ENCODE data around the gene SMC4. TPM values are rescaled to one million over a fixed set of nuclear protein-coding genes. Genes with fewer than 3 reads are reported as not detected.

Gene SMC4
- total RNA-seq, 2 experiments from 2014 or later: 282 to 309 TPM

- POLR2A ChIA-PET: interaction anchor here (0.9 kb wide), 1 partner anchor 18 kb away, joined by 3 read pairs; no protein-coding TSS in a partner anchor
- H3K27me3 Mint-ChIP-seq: no peaks in the 10 kb centered on the region
- no peak overlapping the region for H3K4me3 Mint-ChIP-seq
- no peaks in the 10 kb centered on the region for H3K9me3 Mint-ChIP-seq
- peak overlapping the region; percentile 41 for H3K27ac Mint-ChIP-seq
- CTCF ChIA-PET: interaction anchor here (0.6 to 1.1 kb wide), 4 partner anchors 14 to 52 kb away, joined by 3 to 5 read pairs (median 3); partner anchors contain the start of gene TRIM59
- peaks cover 73% of the 10 kb centered on the region for H3K36me3 Mint-ChIP-seq (ENCODE audit: low read depth)
- DNase-seq: no peak
- H3K4me1 Mint-ChIP-seq: peaks cover 35% of the 10 kb centered on the region
Measured at GRCh38 chr3:160435095-160435494, 35.6 kb downstream of the SMC4 start.

- no peak for DNase-seq
- Mint-ChIP-seq H3K9me3 (no peaks in the 10 kb centered on the region), H3K27me3 (no peaks in the 10 kb centered on the region), H3K4me1 (peaks cover 39% of the 10 kb centered on the region), H3K4me3 (no peak overlapping the region), H3K36me3 (ENCODE audit: low read depth) (peaks cover 77% of the 10 kb centered on the region), H3K27ac (peak overlapping the region; percentile 36)
- CTCF ChIA-PET: interaction anchor here (0.8 to 1.4 kb wide), 3 partner anchors 16 to 42 kb away, joined by 3 to 8 read pairs (median 3); no protein-coding TSS in a partner anchor
- POLR2A ChIA-PET: interaction anchor here (1.0 kb wide), 1 partner anchor 11 kb away, joined by 3 read pairs; no protein-coding TSS in a partner anchor
Measured at GRCh38 chr3:160435747-160436146, 36.3 kb downstream of the SMC4 start.

- Mint-ChIP-seq H3K9me3 (no peaks in the 10 kb centered on the region), H3K27me3 (no peaks in the 10 kb centered on the region), H3K36me3 (ENCODE audit: low read depth) (peaks cover 76% of the 10 kb centered on the region), H3K4me3 (no peak overlapping the region), H3K27ac (peak overlapping the region; percentile 72), H3K4me1 (peaks cover 45% of the 10 kb centered on the region)
- ChIA-PET CTCF (interaction anchor here (1.4 kb wide), 1 partner anchor 25 kb away, joined by 8 read pairs; no protein-coding TSS in a partner anchor), POLR2A (interaction anchor here (0.6 kb wide), 1 partner anchor 18 kb away, joined by 4 read pairs; no protein-coding TSS in a partner anchor)
- no peak for DNase-seq
Measured at GRCh38 chr3:160437083-160437455, 37.6 kb downstream of the SMC4 start.

- CTCF ChIA-PET: interaction anchor here (1.7 kb wide), 1 partner anchor 9 kb away, joined by 10 read pairs; the partner anchor contains the start of gene TRIM59
- POLR2A ChIA-PET: no interaction called here
- peaks cover 65% of the 10 kb centered on the region for H3K4me1 Mint-ChIP-seq
Measured at GRCh38 chr3:160440687-160441086, 41.2 kb downstream of the SMC4 start.

GRCh38 chr3:160444411-160444810 lies 45.0 kb downstream of the SMC4 start:
- no peak for DNase-seq
- Mint-ChIP-seq H3K4me3 (no peak overlapping the region), H3K9me3 (no peaks in the 10 kb centered on the region), H3K27me3 (no peaks in the 10 kb centered on the region), H3K27ac (no peak overlapping the region), H3K4me1 (peaks cover 57% of the 10 kb centered on the region), H3K36me3 (ENCODE audit: low read depth) (peaks cover 62% of the 10 kb centered on the region)
- ChIA-PET POLR2A (no interaction called here), CTCF (interaction anchor here (0.9 to 1.3 kb wide), 3 partner anchors 16 to 33 kb away, joined by 3 to 5 read pairs (median 4); no protein-coding TSS in a partner anchor)

More at GRCh38 chr3:160440687-160441086, 41.2 kb downstream of the SMC4 start:
- Mint-ChIP-seq H3K4me3 (no peak overlapping the region), H3K36me3 (ENCODE audit: low read depth) (peaks cover 76% of the 10 kb centered on the region), H3K27me3 (no peaks in the 10 kb centered on the region), H3K27ac (no peak overlapping the region), H3K9me3 (no peaks in the 10 kb centered on the region)
- DNase-seq: no peak

GRCh38 chr3:160445854-160446253 lies 46.4 kb downstream of the SMC4 start:
- H3K4me1 Mint-ChIP-seq: peaks cover 59% of the 10 kb centered on the region

GRCh38 chr3:160446522-160447056 lies 47.1 kb downstream of the SMC4 start:
- ChIA-PET CTCF (interaction anchor here (1.1 kb wide), 1 partner anchor 18 kb away, joined by 5 read pairs; no protein-coding TSS in a partner anchor), POLR2A (no interaction called here)
- Mint-ChIP-seq H3K4me1 (peaks cover 61% of the 10 kb centered on the region), H3K27ac (no peak overlapping the region), H3K36me3 (ENCODE audit: low read depth) (peaks cover 53% of the 10 kb centered on the region), H3K4me3 (peak overlapping the region; percentile 58), H3K9me3 (no peaks in the 10 kb centered on the region), H3K27me3 (no peaks in the 10 kb centered on the region)
- no peak for DNase-seq

More at GRCh38 chr3:160445854-160446253, 46.4 kb downstream of the SMC4 start:
- H3K27ac Mint-ChIP-seq: peak overlapping the region; percentile 54
- H3K27me3 Mint-ChIP-seq: no peaks in the 10 kb centered on the region
- CTCF ChIA-PET: interaction anchor here (1.1 kb wide), 1 partner anchor 17 kb away, joined by 5 read pairs; no protein-coding TSS in a partner anchor
- no peaks in the 10 kb centered on the region for H3K9me3 Mint-ChIP-seq
- H3K36me3 Mint-ChIP-seq (ENCODE audit: low read depth): peaks cover 56% of the 10 kb centered on the region
- H3K4me3 Mint-ChIP-seq: peak overlapping the region; percentile 22
- POLR2A ChIA-PET: no interaction called here
- no peak for DNase-seq

- Mint-ChIP-seq H3K4me3 (peak overlapping the region; percentile 93), H3K27me3 (no peaks in the 10 kb centered on the region), H3K9me3 (peaks cover 2% of the 10 kb centered on the region), H3K27ac (peak overlapping the region; percentile 50), H3K4me1 (peaks cover 54% of the 10 kb centered on the region), H3K36me3 (ENCODE audit: low read depth) (peaks cover 47% of the 10 kb centered on the region)
- no peak for DNase-seq
- CTCF ChIA-PET: no interaction called here
- POLR2A ChIA-PET: no interaction called here
Measured at GRCh38 chr3:160447544-160447943, 48.1 kb downstream of the SMC4 start.

- ChIA-PET CTCF (interaction anchor here (0.6 to 2.6 kb wide), 12 partner anchors 9 to 564 kb away, joined by 3 to 10 read pairs (median 4); partner anchors contain the start of gene SMC4), POLR2A (interaction anchor here (0.6 to 1.8 kb wide), 6 partner anchors 46 to 1800 kb away, joined by 3 to 21 read pairs (median 4); partner anchors contain the start of genes IFT80, NMD3 and SMC4)
- peak; percentile 23 for DNase-seq
- no peaks in the 10 kb centered on the region for H3K27me3 Mint-ChIP-seq
- H3K4me1 Mint-ChIP-seq: peaks cover 44% of the 10 kb centered on the region
- peak overlapping the region; percentile 98 for H3K27ac Mint-ChIP-seq
- peaks cover 2% of the 10 kb centered on the region for H3K9me3 Mint-ChIP-seq
- H3K4me3 Mint-ChIP-seq: peak overlapping the region; percentile 93
- H3K36me3 Mint-ChIP-seq (ENCODE audit: low read depth): peaks cover 35% of the 10 kb centered on the region
Measured at GRCh38 chr3:160448845-160449635, 49.6 kb downstream of the SMC4 start.

- Mint-ChIP-seq H3K27me3 (no peaks in the 10 kb centered on the region), H3K4me3 (peak within 1 kb of the TSS; percentile 93), H3K4me1 (peaks cover 38% of the 10 kb centered on the region), H3K9me3 (peaks cover 2% of the 10 kb centered on the region), H3K36me3 (ENCODE audit: low read depth) (peaks cover 29% of the 10 kb centered on the region), H3K27ac (peak within 1 kb of the TSS; percentile 98)
- ChIA-PET CTCF (interaction anchor here (0.7 to 2.6 kb wide), 16 partner anchors 10 to 565 kb away, joined by 3 to 10 read pairs (median 4); partner anchors contain the start of gene SMC4), POLR2A (interaction anchor here (0.5 to 1.8 kb wide), 7 partner anchors 26 to 1801 kb away, joined by 3 to 21 read pairs (median 4); partner anchors contain the start of genes IFT80, NMD3 and SMC4)
- DNase-seq: peak; percentile 99
Measured at GRCh38 chr3:160449636-160450598, 50.5 kb downstream of the SMC4 start, which contains the start of gene TRIM59. TSS of gene TRIM59 (minus strand) at chr3:160449786. CDS start at chr3:160439183, 10,603 bp downstream.

- CTCF ChIA-PET: interaction anchor here (0.8 to 2.6 kb wide), 8 partner anchors 10 to 84 kb away, joined by 3 to 10 read pairs (median 5); no protein-coding TSS in a partner anchor
Measured at GRCh38 chr3:160450846-160451245, 51.4 kb downstream of the SMC4 start.

More at GRCh38 chr3:160450846-160451245, 51.4 kb downstream of the SMC4 start:
- Mint-ChIP-seq H3K36me3 (ENCODE audit: low read depth) (peaks cover 22% of the 10 kb centered on the region), H3K27ac (peak overlapping the region; percentile 98), H3K4me3 (peak overlapping the region; percentile 93), H3K9me3 (peaks cover 2% of the 10 kb centered on the region), H3K27me3 (peaks cover 1% of the 10 kb centered on the region), H3K4me1 (peaks cover 32% of the 10 kb centered on the region)
- POLR2A ChIA-PET: no interaction called here
- no peak for DNase-seq

All from activated CD4-positive, alpha-beta T cell treated with anti-CD3 and anti-CD28 coated beads, Interleukin-2, amount 10 ng/mL, durations not matched to agents 7 days and 5 days (primary cell).